HL-60 (cell line): ENCODE data around the gene SCLY.

ENCODE experiments used
- DNase-seq, 2 experiments: peaks; one replicate each; pipeline ENCODE4 v3.0.0-alpha.2; 2010 to 2020; ENCODE audit warnings: low read depth in 1 of 2, low spot score in 1 of 2
- H3K27ac ChIP-seq: fragments of 250-450 bp; sonication (Bioruptor Pico); replicated peaks from 2 replicates; pipeline ENCODE4 v1.5.1; 2020; ENCODE audit warnings: mild to moderate bottlenecking, moderate library complexity
- H3K27me3 ChIP-seq: fragments of 250-450 bp; sonication (Bioruptor Pico); 2 replicates; pipeline ENCODE4 v1.5.1; 2021; ENCODE audit warnings: mild to moderate bottlenecking, moderate library complexity; ENCODE audit not compliant: insufficient read depth, poor library complexity, severe bottlenecking
- H3K4me3 ChIP-seq: replicated peaks from 2 replicates; pipeline ENCODE4 v1.5.1; 2011; ENCODE audit warnings: mild to moderate bottlenecking, control low read depth, low read length; ENCODE audit not compliant: insufficient read depth
- GABPA ChIP-seq: IDR thresholded peaks from 2 replicates; pipeline ENCODE4 v1.6.1; 2012; ENCODE audit warnings: low read depth
- POLR2AphosphoS5 ChIP-seq: IDR thresholded peaks from 2 replicates; pipeline ENCODE4 v1.6.1; 2012; ENCODE audit warnings: low read depth
- SPI1 ChIP-seq: IDR thresholded peaks from 2 replicates; pipeline ENCODE4 v1.6.1; 2012; ENCODE audit warnings: low read depth, mild to moderate bottlenecking, borderline replicate concordance
- TF ChIP-seq, protein P1 (sequence below): IDR thresholded peaks from one replicate; pipeline ENCODE4 v1.5.1; 2011; ENCODE audit warnings: low read length, control low read depth, inconsistent platforms; ENCODE audit not compliant: insufficient read depth
- TF ChIP-seq, protein P2 (sequence below): IDR thresholded peaks from 2 replicates; pipeline ENCODE4 v1.6.1; 2012; ENCODE audit warnings: low read depth; ENCODE audit not compliant: insufficient replicate concordance

The SCLY gene

DNA sequence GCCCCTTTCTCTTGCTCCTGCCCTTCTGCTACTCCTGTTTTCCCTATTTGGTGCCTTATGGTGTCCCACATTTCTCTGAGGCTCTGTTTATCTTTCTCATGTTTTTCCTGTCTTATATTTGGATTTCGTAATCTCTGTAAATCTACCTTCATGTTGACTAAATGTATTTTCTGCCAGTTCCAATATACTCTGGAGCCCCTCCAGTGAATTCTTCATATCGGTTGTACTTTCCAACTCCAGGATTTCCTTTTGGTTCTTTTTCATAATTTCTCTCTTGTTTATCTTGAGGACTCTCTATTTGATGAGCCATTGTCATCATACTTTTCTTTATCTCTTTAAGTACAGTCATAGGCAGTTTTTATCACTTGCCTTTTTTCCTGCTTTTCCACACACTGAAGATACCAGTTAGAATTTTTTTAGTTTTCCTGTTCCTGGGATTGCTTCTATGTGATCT lies 19.1 kb downstream of the SCLY start:
- no peak overlapping the region for H3K4me3 ChIP-seq
- no peaks in the 10 kb centered on the region for H3K27me3 ChIP-seq
- TF ChIP-seq, protein P1, sequence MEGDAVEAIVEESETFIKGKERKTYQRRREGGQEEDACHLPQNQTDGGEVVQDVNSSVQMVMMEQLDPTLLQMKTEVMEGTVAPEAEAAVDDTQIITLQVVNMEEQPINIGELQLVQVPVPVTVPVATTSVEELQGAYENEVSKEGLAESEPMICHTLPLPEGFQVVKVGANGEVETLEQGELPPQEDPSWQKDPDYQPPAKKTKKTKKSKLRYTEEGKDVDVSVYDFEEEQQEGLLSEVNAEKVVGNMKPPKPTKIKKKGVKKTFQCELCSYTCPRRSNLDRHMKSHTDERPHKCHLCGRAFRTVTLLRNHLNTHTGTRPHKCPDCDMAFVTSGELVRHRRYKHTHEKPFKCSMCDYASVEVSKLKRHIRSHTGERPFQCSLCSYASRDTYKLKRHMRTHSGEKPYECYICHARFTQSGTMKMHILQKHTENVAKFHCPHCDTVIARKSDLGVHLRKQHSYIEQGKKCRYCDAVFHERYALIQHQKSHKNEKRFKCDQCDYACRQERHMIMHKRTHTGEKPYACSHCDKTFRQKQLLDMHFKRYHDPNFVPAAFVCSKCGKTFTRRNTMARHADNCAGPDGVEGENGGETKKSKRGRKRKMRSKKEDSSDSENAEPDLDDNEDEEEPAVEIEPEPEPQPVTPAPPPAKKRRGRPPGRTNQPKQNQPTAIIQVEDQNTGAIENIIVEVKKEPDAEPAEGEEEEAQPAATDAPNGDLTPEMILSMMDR, result no peak
- no peak for TF ChIP-seq SPI1
- no peak for DNase-seq
- no peak overlapping the region for H3K27ac ChIP-seq

DNA sequence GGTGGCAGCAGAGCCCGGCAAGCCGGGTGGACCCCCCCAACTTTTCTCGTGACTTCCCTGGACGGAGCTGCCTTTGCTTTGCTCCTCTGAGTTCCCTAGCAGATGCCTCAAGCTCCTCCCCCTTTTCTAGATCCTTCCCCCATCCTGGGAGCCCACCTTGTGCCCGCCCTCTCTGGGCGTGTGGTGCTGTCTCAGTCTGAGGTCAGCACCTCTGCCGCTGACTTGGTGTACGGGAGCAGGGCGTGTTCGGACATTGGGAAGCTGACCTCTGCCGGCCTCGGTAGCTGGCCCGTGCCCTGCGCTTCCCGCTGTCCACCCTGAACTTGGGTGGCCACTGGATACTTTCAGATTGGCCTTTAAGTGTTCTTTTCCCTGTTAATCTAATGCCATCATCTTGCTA lies 19.7 kb downstream of the SCLY start:
- Histone ChIP-seq H3K27me3 (no peaks in the 10 kb centered on the region), H3K4me3 (no peak overlapping the region), H3K27ac (no peak overlapping the region)
- DNase-seq, result no peak
- TF ChIP-seq, protein P2, sequence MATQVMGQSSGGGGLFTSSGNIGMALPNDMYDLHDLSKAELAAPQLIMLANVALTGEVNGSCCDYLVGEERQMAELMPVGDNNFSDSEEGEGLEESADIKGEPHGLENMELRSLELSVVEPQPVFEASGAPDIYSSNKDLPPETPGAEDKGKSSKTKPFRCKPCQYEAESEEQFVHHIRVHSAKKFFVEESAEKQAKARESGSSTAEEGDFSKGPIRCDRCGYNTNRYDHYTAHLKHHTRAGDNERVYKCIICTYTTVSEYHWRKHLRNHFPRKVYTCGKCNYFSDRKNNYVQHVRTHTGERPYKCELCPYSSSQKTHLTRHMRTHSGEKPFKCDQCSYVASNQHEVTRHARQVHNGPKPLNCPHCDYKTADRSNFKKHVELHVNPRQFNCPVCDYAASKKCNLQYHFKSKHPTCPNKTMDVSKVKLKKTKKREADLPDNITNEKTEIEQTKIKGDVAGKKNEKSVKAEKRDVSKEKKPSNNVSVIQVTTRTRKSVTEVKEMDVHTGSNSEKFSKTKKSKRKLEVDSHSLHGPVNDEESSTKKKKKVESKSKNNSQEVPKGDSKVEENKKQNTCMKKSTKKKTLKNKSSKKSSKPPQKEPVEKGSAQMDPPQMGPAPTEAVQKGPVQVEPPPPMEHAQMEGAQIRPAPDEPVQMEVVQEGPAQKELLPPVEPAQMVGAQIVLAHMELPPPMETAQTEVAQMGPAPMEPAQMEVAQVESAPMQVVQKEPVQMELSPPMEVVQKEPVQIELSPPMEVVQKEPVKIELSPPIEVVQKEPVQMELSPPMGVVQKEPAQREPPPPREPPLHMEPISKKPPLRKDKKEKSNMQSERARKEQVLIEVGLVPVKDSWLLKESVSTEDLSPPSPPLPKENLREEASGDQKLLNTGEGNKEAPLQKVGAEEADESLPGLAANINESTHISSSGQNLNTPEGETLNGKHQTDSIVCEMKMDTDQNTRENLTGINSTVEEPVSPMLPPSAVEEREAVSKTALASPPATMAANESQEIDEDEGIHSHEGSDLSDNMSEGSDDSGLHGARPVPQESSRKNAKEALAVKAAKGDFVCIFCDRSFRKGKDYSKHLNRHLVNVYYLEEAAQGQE, result no peak
- TF ChIP-seq POLR2AphosphoS5 (no peak), GABPA (no peak), SPI1 (no peak)
- TF ChIP-seq, protein P1, result no peak

DNA sequence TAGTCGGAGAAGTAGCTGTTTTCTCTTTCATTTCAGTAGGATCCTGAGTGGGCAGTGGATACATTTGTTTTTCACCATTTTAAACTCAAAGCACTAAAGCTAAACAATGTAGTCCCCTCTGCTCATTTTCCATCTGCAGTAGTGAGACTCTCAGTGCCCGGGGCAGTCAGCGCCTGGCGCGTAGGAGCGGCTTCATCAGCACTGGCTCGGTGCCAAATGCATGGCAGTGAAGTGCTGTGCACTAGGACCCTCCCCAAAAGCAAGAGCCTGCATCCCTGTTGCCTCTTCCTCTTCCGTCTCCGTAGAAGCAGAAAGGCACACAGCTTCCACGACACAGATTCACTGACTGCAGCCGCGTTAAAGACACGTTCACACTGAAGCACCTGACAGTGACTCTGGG lies 20.3 kb downstream of the SCLY start:
- H3K27me3 ChIP-seq, result no peaks in the 10 kb centered on the region
- DNase-seq, result no peak
- TF ChIP-seq POLR2AphosphoS5, result no peak
- TF ChIP-seq, protein P2, result no peak
- H3K27ac ChIP-seq, result no peak overlapping the region
- H3K4me3 ChIP-seq, result no peak overlapping the region

DNA sequence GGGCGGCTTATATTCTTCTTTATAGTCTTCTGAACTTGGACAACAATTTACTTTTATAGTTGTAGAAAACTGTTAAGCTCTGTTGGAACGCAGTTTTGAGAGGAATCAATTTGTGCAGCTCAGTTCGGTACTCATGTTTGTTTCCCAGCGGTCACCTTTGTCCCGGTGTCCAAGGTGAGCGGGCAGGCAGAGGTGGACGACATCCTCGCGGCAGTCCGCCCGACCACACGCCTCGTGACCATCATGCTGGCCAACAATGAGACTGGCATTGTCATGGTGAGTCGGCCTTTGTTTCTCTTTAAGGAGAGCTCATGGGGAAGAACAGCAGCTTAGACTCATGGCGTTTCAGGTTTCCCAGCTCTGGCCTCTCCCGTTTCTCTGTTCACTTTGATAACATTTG lies 20.8 kb downstream of the SCLY start:
- no peak overlapping the region for H3K27ac ChIP-seq
- no peak overlapping the region for H3K4me3 ChIP-seq
- TF ChIP-seq SPI1, result no peak
- TF ChIP-seq, protein P2, result no peak
- no peak for DNase-seq
- H3K27me3 ChIP-seq, result no peaks in the 10 kb centered on the region
